Activated CD4-positive, alpha-beta T cell treated with anti-CD3 and anti-CD28 coated beads, Interleukin-2, amount 50 U/mL, for 24 hours (primary cell): ENCODE data around the gene PDCL3.

ENCODE experiments used
- DNase-seq, 2 donors: peaks; one replicate each; pipeline ENCODE4 v3.0.0-alpha.2; 2020; ENCODE audit warnings: low read depth in 1 of 2, low spot score in 1 of 2

PDCL3 gene

GRCh38 chr2:100611079-100612029, 48.6 kb downstream of the PDCL3 start:
- no peak for DNase-seq

- no peak for DNase-seq
Observed at GRCh38 chr2:100612388-100613000, 49.7 kb downstream of the PDCL3 start.

- DNase-seq = no peak
Observed at GRCh38 chr2:100613719-100614118, 50.9 kb downstream of the PDCL3 start.

- DNase-seq = no peak
Observed at GRCh38 chr2:100614455-100615000, 51.7 kb downstream of the PDCL3 start.

- DNase-seq = no peak
Observed at GRCh38 chr2:100615471-100615870, 52.7 kb downstream of the PDCL3 start.

GRCh38 chr2:100615886-100616285, 53.1 kb downstream of the PDCL3 start:
- DNase-seq = no peak

GRCh38 chr2:100616841-100617390, 54.1 kb downstream of the PDCL3 start:
- DNase-seq = no peak

- no peak for DNase-seq
Observed at GRCh38 chr2:100619951-100620350, 57.2 kb downstream of the PDCL3 start.

GRCh38 chr2:100620481-100620880, 57.7 kb downstream of the PDCL3 start:
- DNase-seq = no peak

- DNase-seq = no peak
Observed at GRCh38 chr2:100621371-100621951, 58.7 kb downstream of the PDCL3 start.

- no peak for DNase-seq
Observed at GRCh38 chr2:100623033-100623715, 60.4 kb downstream of the PDCL3 start.

GRCh38 chr2:100623930-100624329, 61.1 kb downstream of the PDCL3 start:
- no peak for DNase-seq

- no peak for DNase-seq
Observed at GRCh38 chr2:100624536-100624935, 61.7 kb downstream of the PDCL3 start.

GRCh38 chr2:100625717-100626116, 62.9 kb downstream of the PDCL3 start:
- DNase-seq = no peak
